Activated CD4-positive, CD25-positive, alpha-beta regulatory T cell treated with anti-CD3 and anti-CD28 coated beads, Interleukin-2, amount 50 U/mL, for 24 hours (primary cell): ENCODE data around the gene TRPV3.
"Not testable (repeated sequence)": the region's sequence is repeated elsewhere in the genome, so short reads cannot be mapped to it uniquely, and the experiment has no call there.

Experiments
- ATAC-seq, 2 donors: fragments of 150-1000 bp; cut with Tn5 transposase; one replicate each; pipeline ENCODE4 v1.10.0; 2021; ENCODE audit warnings: mild to moderate bottlenecking in 1 of 2, moderate library complexity in 1 of 2

The TRPV3 gene

GRCh38 chr17:3557768-3558583 is at the start of gene TRPV3:
Gene TRPV3, minus strand, starts transcription at chr17:3557812. Its CDS starts 2,962 bp downstream, at chr17:3554850.
- ATAC-seq, result peak; percentile 62 to 71

- ATAC-seq, result no peak
Measured at GRCh38 chr17:3603870-3604259, 46.3 kb upstream of the TRPV3 start.

- ATAC-seq, result peak; percentile 46 to 76
Measured at GRCh38 chr17:3603119-3603869, 45.7 kb upstream of the TRPV3 start.

- ATAC-seq, result no peak
Measured at GRCh38 chr17:3602499-3602898, 44.9 kb upstream of the TRPV3 start.

- ATAC-seq, result no peak
Measured at GRCh38 chr17:3600529-3601205, 43.1 kb upstream of the TRPV3 start.

- no peak for ATAC-seq
Measured at GRCh38 chr17:3598078-3598477, 40.5 kb upstream of the TRPV3 start.

- no peak for ATAC-seq
Measured at GRCh38 chr17:3596804-3597464, 39.3 kb upstream of the TRPV3 start.

- no peak for ATAC-seq
Measured at GRCh38 chr17:3594976-3595375, 37.4 kb upstream of the TRPV3 start.

GRCh38 chr17:3594051-3594800 is 36.6 kb upstream of the TRPV3 start:
- ATAC-seq, result no peak

- no peak for ATAC-seq
Measured at GRCh38 chr17:3593384-3593783, 35.8 kb upstream of the TRPV3 start.

- ATAC-seq, result no peak
Measured at GRCh38 chr17:3592216-3592860, 34.7 kb upstream of the TRPV3 start.

GRCh38 chr17:3590768-3591167 is 33.2 kb upstream of the TRPV3 start:
- no peak for ATAC-seq

GRCh38 chr17:3590231-3590630 is 32.6 kb upstream of the TRPV3 start:
- ATAC-seq, result no peak

- ATAC-seq, result no peak
Measured at GRCh38 chr17:3589784-3590183, 32.2 kb upstream of the TRPV3 start.

- no peak for ATAC-seq
Measured at GRCh38 chr17:3585826-3586225, 28.2 kb upstream of the TRPV3 start.

- ATAC-seq, result no peak
Measured at GRCh38 chr17:3583456-3583855, 25.8 kb upstream of the TRPV3 start.

- no peak for ATAC-seq
Measured at GRCh38 chr17:3582915-3583314, 25.3 kb upstream of the TRPV3 start.

- not testable (repeated sequence) for ATAC-seq
Measured at GRCh38 chr17:3578667-3579066, 21.1 kb upstream of the TRPV3 start.

GRCh38 chr17:3576970-3577369 is 19.4 kb upstream of the TRPV3 start:
- no peak for ATAC-seq

- ATAC-seq, result no peak
Measured at GRCh38 chr17:3575511-3575910, 17.9 kb upstream of the TRPV3 start.

- ATAC-seq, result no peak
Measured at GRCh38 chr17:3574231-3574630, 16.6 kb upstream of the TRPV3 start.
